Transverse colon (tissue), 4 donors: Measurements from ENCODE around the gene CCDC14.

ENCODE experiments used
- POLR2A ChIP-seq: fragments of 450-650 bp; IDR thresholded peaks from one replicate; pipeline ENCODE4 v1.6.1; 2016; ENCODE audit warnings: antibody characterized with exemption, mild to moderate bottlenecking, moderate library complexity
- POLR2AphosphoS5 ChIP-seq, 3 donors: sonication (generic); formaldehyde crosslinking; IDR thresholded peaks; one replicate each; pipeline ENCODE4 v1.6.1; 2016; ENCODE audit warnings: antibody characterized with exemption in 3 of 3
- TF ChIP-seq, protein P1 (sequence below), 5 experiments: fragments of 200-600 bp in 3 of 5; fragments of 450-650 bp in 2 of 5; sonication (generic) in 3 of 5; IDR thresholded peaks; 1 replicate in 2 of 5; 2 replicates in 3 of 5; pipeline ENCODE4 v1.5.1; 2016 to 2017; ENCODE audit warnings: antibody characterized with exemption in 5 of 5, inconsistent platforms in 3 of 5, mild to moderate bottlenecking in 2 of 5, moderate library complexity in 1 of 5

GRCh38 chr3:123936400-123936799, 24.6 kb downstream of the CCDC14 start:
- TF ChIP-seq, protein P1, sequence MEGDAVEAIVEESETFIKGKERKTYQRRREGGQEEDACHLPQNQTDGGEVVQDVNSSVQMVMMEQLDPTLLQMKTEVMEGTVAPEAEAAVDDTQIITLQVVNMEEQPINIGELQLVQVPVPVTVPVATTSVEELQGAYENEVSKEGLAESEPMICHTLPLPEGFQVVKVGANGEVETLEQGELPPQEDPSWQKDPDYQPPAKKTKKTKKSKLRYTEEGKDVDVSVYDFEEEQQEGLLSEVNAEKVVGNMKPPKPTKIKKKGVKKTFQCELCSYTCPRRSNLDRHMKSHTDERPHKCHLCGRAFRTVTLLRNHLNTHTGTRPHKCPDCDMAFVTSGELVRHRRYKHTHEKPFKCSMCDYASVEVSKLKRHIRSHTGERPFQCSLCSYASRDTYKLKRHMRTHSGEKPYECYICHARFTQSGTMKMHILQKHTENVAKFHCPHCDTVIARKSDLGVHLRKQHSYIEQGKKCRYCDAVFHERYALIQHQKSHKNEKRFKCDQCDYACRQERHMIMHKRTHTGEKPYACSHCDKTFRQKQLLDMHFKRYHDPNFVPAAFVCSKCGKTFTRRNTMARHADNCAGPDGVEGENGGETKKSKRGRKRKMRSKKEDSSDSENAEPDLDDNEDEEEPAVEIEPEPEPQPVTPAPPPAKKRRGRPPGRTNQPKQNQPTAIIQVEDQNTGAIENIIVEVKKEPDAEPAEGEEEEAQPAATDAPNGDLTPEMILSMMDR (IDR thresholded peaks at IDR 0.05) = no peak
- TF ChIP-seq POLR2AphosphoS5 (IDR thresholded peaks at IDR 0.05) (no peak), POLR2A (no peak)
